Measurements from ENCODE around the gene UTP18.
"Not testable (repeated sequence)": the region's sequence is repeated elsewhere in the genome, so short reads cannot be mapped to it uniquely, and the experiment has no call there.

Gene UTP18

DNA sequence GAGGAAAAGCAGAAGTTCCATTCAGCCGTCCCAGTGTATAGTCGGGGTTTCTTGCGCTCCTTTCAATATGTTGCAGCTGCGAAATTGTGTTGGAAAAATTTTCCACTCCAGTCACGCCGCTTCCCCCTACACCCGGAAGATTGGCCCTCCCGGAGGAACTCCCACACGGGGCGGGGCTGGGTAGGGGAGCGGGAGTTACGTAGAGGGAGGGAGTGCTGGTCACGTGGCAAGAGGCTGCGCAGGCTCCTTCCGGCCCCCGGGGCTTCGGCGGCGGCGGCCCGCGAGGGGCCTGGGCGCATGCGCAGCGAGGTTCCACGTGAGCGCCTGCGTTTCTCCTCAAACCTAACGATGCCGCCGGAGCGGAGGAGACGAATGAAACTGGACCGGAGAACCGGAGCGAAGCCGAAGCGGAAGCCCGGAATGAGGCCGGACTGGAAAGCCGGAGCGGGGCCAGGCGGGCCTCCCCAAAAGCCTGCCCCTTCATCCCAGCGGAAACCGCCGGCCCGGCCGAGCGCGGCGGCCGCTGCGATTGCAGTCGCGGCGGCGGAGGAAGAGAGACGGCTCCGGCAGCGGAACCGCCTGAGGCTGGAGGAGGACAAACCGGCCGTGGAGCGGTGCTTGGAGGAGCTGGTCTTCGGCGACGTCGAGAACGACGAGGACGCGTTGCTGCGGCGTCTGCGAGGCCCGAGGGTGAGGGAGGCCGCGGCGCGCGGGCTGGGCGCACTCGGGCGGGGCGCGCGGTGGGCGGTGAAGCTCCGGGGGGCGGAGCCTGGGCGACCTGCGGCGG, at the start of gene UTP18:
UTP18 (plus strand) TSS at position 310 of the 787 bp plus-strand sequence; CDS start at position 349, 39 bp downstream.
- Histone ChIP-seq H3K9me3 (ENCODE audit: control insufficient read depth in 2 of 2, low read length in 2 of 2) (no peaks in the 10 kb centered on the region), H3K27ac (ENCODE audit: low read depth in 2 of 2, low read length in 2 of 2) (peak within 1 kb of the TSS; percentile 99), H3K9ac (ENCODE audit: low read depth in 1 of 2, low read length in 2 of 2) (peak within 1 kb of the TSS; percentile 91 to 97), H3K4me1 (ENCODE audit: control insufficient read depth in 2 of 2, insufficient read depth in 2 of 2, low read length in 2 of 2) (peaks cover 21 to 23% of the 10 kb centered on the region in 2 donors), H3K27me3 (ENCODE audit: control insufficient read depth in 2 of 2, insufficient read depth in 2 of 2, low read length in 2 of 2) (no peaks in the 10 kb centered on the region), H3K4me3 (ENCODE audit: low read length in 2 of 2) (peak within 1 kb of the TSS; percentile 96 to 97), H3K36me3 (ENCODE audit: control insufficient read depth in 2 of 2, insufficient read depth in 2 of 2, low read length in 2 of 2) (peaks cover 0 to 7% of the 10 kb centered on the region in 2 donors)

GRCh38 chr17:51214920-51215319, 45.4 kb upstream of the UTP18 start:
- Histone ChIP-seq H3K27me3 (ENCODE audit: control insufficient read depth in 2 of 2, insufficient read depth in 2 of 2, low read length in 2 of 2) (no peaks in the 10 kb centered on the region), H3K36me3 (ENCODE audit: control insufficient read depth in 2 of 2, insufficient read depth in 2 of 2, low read length in 2 of 2) (peaks cover 19 to 40% of the 10 kb centered on the region in 2 donors), H3K9ac (ENCODE audit: low read depth in 1 of 2, low read length in 2 of 2) (no peak overlapping the region), H3K4me1 (ENCODE audit: control insufficient read depth in 2 of 2, insufficient read depth in 2 of 2, low read length in 2 of 2) (no peaks in the 10 kb centered on the region), H3K9me3 (ENCODE audit: control insufficient read depth in 2 of 2, low read length in 2 of 2) (no peaks in the 10 kb centered on the region), H3K4me3 (ENCODE audit: low read length in 2 of 2) (no peak overlapping the region), H3K27ac (ENCODE audit: low read depth in 2 of 2, low read length in 2 of 2) (no peak overlapping the region)

DNA sequence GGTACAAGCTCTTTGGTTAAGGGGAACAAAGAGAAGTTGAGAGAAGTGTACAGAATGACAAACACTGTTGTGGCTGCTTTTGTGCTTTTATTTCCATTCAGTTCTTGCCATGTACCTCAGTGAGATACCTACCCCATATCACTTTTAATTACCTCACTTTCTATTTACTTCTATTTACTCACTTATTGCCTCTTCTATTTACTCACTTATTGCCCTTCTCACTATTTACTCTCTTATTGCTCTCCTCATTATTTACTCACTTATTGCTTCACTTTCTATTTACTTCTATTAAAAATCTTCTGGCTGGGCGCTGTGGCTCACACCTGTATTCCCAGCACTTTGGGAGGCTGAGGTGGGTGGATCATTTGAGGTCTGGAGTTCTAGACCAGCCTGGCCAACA, 42.4 kb upstream of the UTP18 start:
- Histone ChIP-seq H3K4me1 (ENCODE audit: control insufficient read depth in 2 of 2, insufficient read depth in 2 of 2, low read length in 2 of 2) (no peaks in the 10 kb centered on the region), H3K27me3 (ENCODE audit: control insufficient read depth in 2 of 2, insufficient read depth in 2 of 2, low read length in 2 of 2) (no peaks in the 10 kb centered on the region), H3K9ac (ENCODE audit: low read depth in 1 of 2, low read length in 2 of 2) (no peak overlapping the region), H3K36me3 (ENCODE audit: control insufficient read depth in 2 of 2, insufficient read depth in 2 of 2, low read length in 2 of 2) (peaks cover 26 to 42% of the 10 kb centered on the region in 2 donors), H3K4me3 (ENCODE audit: low read length in 2 of 2) (no peak overlapping the region), H3K9me3 (ENCODE audit: control insufficient read depth in 2 of 2, low read length in 2 of 2) (no peaks in the 10 kb centered on the region), H3K27ac (ENCODE audit: low read depth in 2 of 2, low read length in 2 of 2) (no peak overlapping the region)

GRCh38 chr17:51221322-51221721, 39.0 kb upstream of the UTP18 start:
- peaks cover 0 to 4% of the 10 kb centered on the region in 2 donors for H3K4me1 ChIP-seq (ENCODE audit: control insufficient read depth in 2 of 2, insufficient read depth in 2 of 2, low read length in 2 of 2)
- H3K4me3 ChIP-seq (ENCODE audit: low read length in 2 of 2), result no peak overlapping the region
- peaks cover 23 to 30% of the 10 kb centered on the region in 2 donors for H3K36me3 ChIP-seq (ENCODE audit: control insufficient read depth in 2 of 2, insufficient read depth in 2 of 2, low read length in 2 of 2)
- H3K27me3 ChIP-seq (ENCODE audit: control insufficient read depth in 2 of 2, insufficient read depth in 2 of 2, low read length in 2 of 2), result no peaks in the 10 kb centered on the region
- no peaks in the 10 kb centered on the region for H3K9me3 ChIP-seq (ENCODE audit: control insufficient read depth in 2 of 2, low read length in 2 of 2)
- H3K9ac ChIP-seq (ENCODE audit: low read depth in 1 of 2, low read length in 2 of 2), result no peak overlapping the region
- no peak overlapping the region for H3K27ac ChIP-seq (ENCODE audit: low read depth in 2 of 2, low read length in 2 of 2)

GRCh38 chr17:51224402-51225262, 35.7 kb upstream of the UTP18 start:
- Histone ChIP-seq H3K36me3 (ENCODE audit: control insufficient read depth in 2 of 2, insufficient read depth in 2 of 2, low read length in 2 of 2) (peaks cover 6 to 17% of the 10 kb centered on the region in 2 donors), H3K4me1 (ENCODE audit: control insufficient read depth in 2 of 2, insufficient read depth in 2 of 2, low read length in 2 of 2) (peaks cover 0 to 4% of the 10 kb centered on the region in 2 donors), H3K27me3 (ENCODE audit: control insufficient read depth in 2 of 2, insufficient read depth in 2 of 2, low read length in 2 of 2) (no peaks in the 10 kb centered on the region), H3K4me3 (ENCODE audit: low read length in 2 of 2) (no peak overlapping the region), H3K27ac (ENCODE audit: low read depth in 2 of 2, low read length in 2 of 2) (no peak overlapping the region), H3K9me3 (ENCODE audit: control insufficient read depth in 2 of 2, low read length in 2 of 2) (no peaks in the 10 kb centered on the region), H3K9ac (ENCODE audit: low read depth in 1 of 2, low read length in 2 of 2) (no peak overlapping the region)

DNA sequence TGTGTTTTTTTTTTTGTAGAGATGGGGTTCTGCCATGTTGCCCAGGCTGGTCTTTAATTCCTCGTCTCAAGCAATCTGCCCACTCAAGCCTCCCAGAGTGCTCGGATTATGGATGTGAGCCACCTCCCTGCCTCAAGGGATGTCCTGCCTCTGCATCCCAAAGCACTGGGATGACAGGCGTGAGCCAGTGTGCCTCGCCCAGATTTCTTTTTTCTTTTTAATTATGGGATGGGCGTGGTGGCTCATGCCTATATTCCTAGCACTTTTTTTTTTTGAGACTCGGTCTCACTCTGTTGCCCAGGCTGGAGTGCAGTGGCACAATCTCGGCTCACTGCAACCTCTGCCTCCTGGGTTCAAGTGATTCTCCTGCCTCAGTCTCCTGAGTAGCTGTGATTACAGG, 34.8 kb upstream of the UTP18 start:
- not testable (repeated sequence) for H3K9me3 ChIP-seq (ENCODE audit: control insufficient read depth in 2 of 2, low read length in 2 of 2); H3K27ac ChIP-seq (ENCODE audit: low read depth in 2 of 2, low read length in 2 of 2); H3K27me3 ChIP-seq (ENCODE audit: control insufficient read depth in 2 of 2, insufficient read depth in 2 of 2, low read length in 2 of 2); H3K9ac ChIP-seq (ENCODE audit: low read depth in 1 of 2, low read length in 2 of 2); H3K36me3 ChIP-seq (ENCODE audit: control insufficient read depth in 2 of 2, insufficient read depth in 2 of 2, low read length in 2 of 2); H3K4me3 ChIP-seq (ENCODE audit: low read length in 2 of 2); H3K4me1 ChIP-seq (ENCODE audit: control insufficient read depth in 2 of 2, insufficient read depth in 2 of 2, low read length in 2 of 2)

- H3K9me3 ChIP-seq (ENCODE audit: control insufficient read depth in 2 of 2, low read length in 2 of 2), result no peaks in the 10 kb centered on the region
- no peak overlapping the region for H3K4me3 ChIP-seq (ENCODE audit: low read length in 2 of 2)
- no peak overlapping the region for H3K27ac ChIP-seq (ENCODE audit: low read depth in 2 of 2, low read length in 2 of 2)
- peaks cover 0 to 4% of the 10 kb centered on the region in 2 donors for H3K4me1 ChIP-seq (ENCODE audit: control insufficient read depth in 2 of 2, insufficient read depth in 2 of 2, low read length in 2 of 2)
- no peak overlapping the region for H3K9ac ChIP-seq (ENCODE audit: low read depth in 1 of 2, low read length in 2 of 2)
- no peaks in the 10 kb centered on the region for H3K27me3 ChIP-seq (ENCODE audit: control insufficient read depth in 2 of 2, insufficient read depth in 2 of 2, low read length in 2 of 2)
- peaks cover 0 to 5% of the 10 kb centered on the region in 2 donors for H3K36me3 ChIP-seq (ENCODE audit: control insufficient read depth in 2 of 2, insufficient read depth in 2 of 2, low read length in 2 of 2)
These were observed 32.2 kb upstream of the UTP18 start for GRCh38 chr17:51228161-51228560.

DNA sequence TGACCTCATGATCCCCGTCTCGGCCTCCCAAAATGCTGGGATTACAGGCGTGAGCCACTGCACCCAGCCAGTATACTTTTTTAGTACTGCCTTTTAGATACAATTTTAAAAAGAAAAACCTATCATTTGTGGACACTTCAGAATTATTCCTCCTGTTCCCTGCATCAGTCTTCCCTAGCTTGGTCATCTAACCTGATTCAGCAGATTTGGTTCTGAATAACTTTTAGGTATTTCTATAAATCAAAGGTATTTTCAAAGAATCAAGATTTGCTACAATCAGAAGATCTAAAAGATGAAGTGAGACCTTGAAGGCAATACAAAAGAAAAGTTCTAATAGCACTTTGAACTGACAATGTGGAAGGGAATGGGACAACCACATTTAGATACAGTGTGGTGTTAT, 30.5 kb upstream of the UTP18 start:
- H3K4me3 ChIP-seq (ENCODE audit: low read length in 2 of 2), result no peak overlapping the region
- no peak overlapping the region for H3K27ac ChIP-seq (ENCODE audit: low read depth in 2 of 2, low read length in 2 of 2)
- no peaks in the 10 kb centered on the region for H3K27me3 ChIP-seq (ENCODE audit: control insufficient read depth in 2 of 2, insufficient read depth in 2 of 2, low read length in 2 of 2)
- H3K4me1 ChIP-seq (ENCODE audit: control insufficient read depth in 2 of 2, insufficient read depth in 2 of 2, low read length in 2 of 2), result peaks cover 0 to 2% of the 10 kb centered on the region in 2 donors
- no peak overlapping the region for H3K9ac ChIP-seq (ENCODE audit: low read depth in 1 of 2, low read length in 2 of 2)
- H3K9me3 ChIP-seq (ENCODE audit: control insufficient read depth in 2 of 2, low read length in 2 of 2), result no peaks in the 10 kb centered on the region
- H3K36me3 ChIP-seq (ENCODE audit: control insufficient read depth in 2 of 2, insufficient read depth in 2 of 2, low read length in 2 of 2), result no peaks in the 10 kb centered on the region

- H3K4me3 ChIP-seq (ENCODE audit: low read length in 2 of 2), result no peak overlapping the region
- no peak overlapping the region for H3K9ac ChIP-seq (ENCODE audit: low read depth in 1 of 2, low read length in 2 of 2)
- no peaks in the 10 kb centered on the region for H3K9me3 ChIP-seq (ENCODE audit: control insufficient read depth in 2 of 2, low read length in 2 of 2)
- no peaks in the 10 kb centered on the region for H3K36me3 ChIP-seq (ENCODE audit: control insufficient read depth in 2 of 2, insufficient read depth in 2 of 2, low read length in 2 of 2)
- no peaks in the 10 kb centered on the region for H3K27me3 ChIP-seq (ENCODE audit: control insufficient read depth in 2 of 2, insufficient read depth in 2 of 2, low read length in 2 of 2)
- no peaks in the 10 kb centered on the region for H3K4me1 ChIP-seq (ENCODE audit: control insufficient read depth in 2 of 2, insufficient read depth in 2 of 2, low read length in 2 of 2)
- H3K27ac ChIP-seq (ENCODE audit: low read depth in 2 of 2, low read length in 2 of 2), result no peak overlapping the region
These were observed 30.0 kb upstream of the UTP18 start for GRCh38 chr17:51230306-51230705.

DNA sequence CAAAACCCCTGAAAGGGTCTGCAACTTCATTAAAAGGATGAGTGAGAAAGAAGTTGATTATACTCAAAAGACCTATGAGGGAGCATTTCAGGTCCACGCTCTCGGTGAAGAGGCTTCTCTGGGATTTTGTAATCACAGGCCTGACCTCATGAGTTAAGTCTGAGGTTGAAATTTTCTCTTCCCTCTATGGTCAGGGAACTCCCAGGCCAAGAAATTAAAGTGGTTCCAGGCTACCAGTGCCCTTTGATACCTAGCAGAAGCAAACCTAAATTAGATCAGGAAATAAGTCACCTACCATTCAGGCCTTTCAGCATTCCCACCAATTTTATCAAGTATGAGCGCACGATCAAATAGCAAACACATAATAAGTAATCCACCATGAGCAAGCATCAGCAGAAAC, 28.3 kb upstream of the UTP18 start:
- no peaks in the 10 kb centered on the region for H3K4me1 ChIP-seq (ENCODE audit: control insufficient read depth in 2 of 2, insufficient read depth in 2 of 2, low read length in 2 of 2)
- no peaks in the 10 kb centered on the region for H3K27me3 ChIP-seq (ENCODE audit: control insufficient read depth in 2 of 2, insufficient read depth in 2 of 2, low read length in 2 of 2)
- no peak overlapping the region for H3K9ac ChIP-seq (ENCODE audit: low read depth in 1 of 2, low read length in 2 of 2)
- no peak overlapping the region for H3K4me3 ChIP-seq (ENCODE audit: low read length in 2 of 2)
- H3K36me3 ChIP-seq (ENCODE audit: control insufficient read depth in 2 of 2, insufficient read depth in 2 of 2, low read length in 2 of 2), result no peaks in the 10 kb centered on the region
- no peaks in the 10 kb centered on the region for H3K9me3 ChIP-seq (ENCODE audit: control insufficient read depth in 2 of 2, low read length in 2 of 2)
- no peak overlapping the region for H3K27ac ChIP-seq (ENCODE audit: low read depth in 2 of 2, low read length in 2 of 2)

Data from mucosa of rectum (tissue), 2 donors.